HEK293 (cell line): ENCODE results near the gene IFI30.

Experiments
- HOXA7 ChIP-seq: sonication (generic); formaldehyde crosslinking; IDR thresholded peaks from 2 replicates; pipeline ENCODE4 v1.8.1; 2022; ENCODE audit warnings: missing genetic modification reagents, borderline replicate concordance
- ZBTB1 ChIP-seq: fragments of 450-650 bp; formaldehyde crosslinking; IDR thresholded peaks from 2 replicates; pipeline ENCODE4 v1.5.1; 2016; ENCODE audit warnings: missing biosample characterization, missing genetic modification characterization
- ZBTB48 ChIP-seq: fragments of 450-650 bp; formaldehyde crosslinking; IDR thresholded peaks from 2 replicates; pipeline ENCODE4 v1.5.1; 2016; ENCODE audit warnings: missing biosample characterization, missing genetic modification characterization
- ZFP37 ChIP-seq: fragments of 450-650 bp; formaldehyde crosslinking; IDR thresholded peaks from 2 replicates; pipeline ENCODE4 v1.5.1; 2016; ENCODE audit warnings: missing biosample characterization, missing genetic modification characterization
- ZNF138 ChIP-seq: fragments of 450-650 bp; formaldehyde crosslinking; IDR thresholded peaks from 2 replicates; pipeline ENCODE4 v1.5.1; 2016; ENCODE audit warnings: missing biosample characterization, missing genetic modification characterization, borderline replicate concordance
- ZNF16 ChIP-seq: fragments of 450-650 bp; formaldehyde crosslinking; IDR thresholded peaks from 2 replicates; pipeline ENCODE4 v1.5.1; 2016; ENCODE audit warnings: low read depth, missing biosample characterization, missing genetic modification characterization
- TF ChIP-seq, protein P1 (sequence below): fragments of 450-650 bp; formaldehyde crosslinking; IDR thresholded peaks from 2 replicates; pipeline ENCODE4 v1.5.1; 2016; ENCODE audit warnings: missing biosample characterization, missing genetic modification characterization
- TF ChIP-seq, protein P2 (sequence below): fragments of 450-650 bp; formaldehyde crosslinking; IDR thresholded peaks from 2 replicates; pipeline ENCODE4 v1.5.1; 2016; ENCODE audit warnings: missing biosample characterization, missing genetic modification characterization

DNA sequence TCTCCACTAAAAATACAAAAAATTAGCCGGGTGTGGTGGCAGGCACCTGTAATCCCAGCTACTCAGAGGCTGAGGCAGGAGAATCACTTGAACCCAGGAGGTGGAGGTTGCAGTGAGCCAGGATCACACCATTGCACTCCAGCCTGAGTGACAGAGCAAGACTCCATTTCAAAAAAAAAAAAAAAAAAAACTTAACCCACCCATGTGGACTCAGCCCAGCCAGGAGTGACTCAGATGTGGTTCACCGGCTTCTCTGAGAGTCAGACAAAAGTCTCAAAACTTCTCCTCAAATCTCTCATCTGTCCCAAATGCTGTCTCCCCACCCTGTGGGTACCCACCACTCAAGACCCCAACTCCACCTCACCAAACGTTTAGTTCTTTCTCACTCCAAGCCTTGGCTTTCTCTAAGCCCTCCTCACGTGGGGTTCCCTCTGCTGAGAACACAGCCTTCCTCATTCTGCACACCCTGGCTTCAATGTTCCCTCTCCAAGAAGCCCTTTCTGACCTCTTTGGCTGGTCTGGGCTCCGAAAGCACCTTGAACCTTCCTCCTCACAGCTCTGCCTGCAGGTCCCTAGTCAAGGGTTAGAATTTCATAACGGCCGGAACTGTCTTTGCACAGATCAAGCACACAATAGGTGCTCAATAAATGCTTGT lies 41.3 kb downstream of the IFI30 start:
- TF ChIP-seq ZBTB1 (no peak), ZFP37 (tag by site-specific recombination) (no peak), ZBTB48 (no peak), HOXA7 (no peak), ZNF16 (no peak), ZNF138 (tag by site-specific recombination) (no peak)
- TF ChIP-seq, protein P1, sequence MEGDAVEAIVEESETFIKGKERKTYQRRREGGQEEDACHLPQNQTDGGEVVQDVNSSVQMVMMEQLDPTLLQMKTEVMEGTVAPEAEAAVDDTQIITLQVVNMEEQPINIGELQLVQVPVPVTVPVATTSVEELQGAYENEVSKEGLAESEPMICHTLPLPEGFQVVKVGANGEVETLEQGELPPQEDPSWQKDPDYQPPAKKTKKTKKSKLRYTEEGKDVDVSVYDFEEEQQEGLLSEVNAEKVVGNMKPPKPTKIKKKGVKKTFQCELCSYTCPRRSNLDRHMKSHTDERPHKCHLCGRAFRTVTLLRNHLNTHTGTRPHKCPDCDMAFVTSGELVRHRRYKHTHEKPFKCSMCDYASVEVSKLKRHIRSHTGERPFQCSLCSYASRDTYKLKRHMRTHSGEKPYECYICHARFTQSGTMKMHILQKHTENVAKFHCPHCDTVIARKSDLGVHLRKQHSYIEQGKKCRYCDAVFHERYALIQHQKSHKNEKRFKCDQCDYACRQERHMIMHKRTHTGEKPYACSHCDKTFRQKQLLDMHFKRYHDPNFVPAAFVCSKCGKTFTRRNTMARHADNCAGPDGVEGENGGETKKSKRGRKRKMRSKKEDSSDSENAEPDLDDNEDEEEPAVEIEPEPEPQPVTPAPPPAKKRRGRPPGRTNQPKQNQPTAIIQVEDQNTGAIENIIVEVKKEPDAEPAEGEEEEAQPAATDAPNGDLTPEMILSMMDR (tag by site-specific recombination) = no peak
- TF ChIP-seq, protein P2, sequence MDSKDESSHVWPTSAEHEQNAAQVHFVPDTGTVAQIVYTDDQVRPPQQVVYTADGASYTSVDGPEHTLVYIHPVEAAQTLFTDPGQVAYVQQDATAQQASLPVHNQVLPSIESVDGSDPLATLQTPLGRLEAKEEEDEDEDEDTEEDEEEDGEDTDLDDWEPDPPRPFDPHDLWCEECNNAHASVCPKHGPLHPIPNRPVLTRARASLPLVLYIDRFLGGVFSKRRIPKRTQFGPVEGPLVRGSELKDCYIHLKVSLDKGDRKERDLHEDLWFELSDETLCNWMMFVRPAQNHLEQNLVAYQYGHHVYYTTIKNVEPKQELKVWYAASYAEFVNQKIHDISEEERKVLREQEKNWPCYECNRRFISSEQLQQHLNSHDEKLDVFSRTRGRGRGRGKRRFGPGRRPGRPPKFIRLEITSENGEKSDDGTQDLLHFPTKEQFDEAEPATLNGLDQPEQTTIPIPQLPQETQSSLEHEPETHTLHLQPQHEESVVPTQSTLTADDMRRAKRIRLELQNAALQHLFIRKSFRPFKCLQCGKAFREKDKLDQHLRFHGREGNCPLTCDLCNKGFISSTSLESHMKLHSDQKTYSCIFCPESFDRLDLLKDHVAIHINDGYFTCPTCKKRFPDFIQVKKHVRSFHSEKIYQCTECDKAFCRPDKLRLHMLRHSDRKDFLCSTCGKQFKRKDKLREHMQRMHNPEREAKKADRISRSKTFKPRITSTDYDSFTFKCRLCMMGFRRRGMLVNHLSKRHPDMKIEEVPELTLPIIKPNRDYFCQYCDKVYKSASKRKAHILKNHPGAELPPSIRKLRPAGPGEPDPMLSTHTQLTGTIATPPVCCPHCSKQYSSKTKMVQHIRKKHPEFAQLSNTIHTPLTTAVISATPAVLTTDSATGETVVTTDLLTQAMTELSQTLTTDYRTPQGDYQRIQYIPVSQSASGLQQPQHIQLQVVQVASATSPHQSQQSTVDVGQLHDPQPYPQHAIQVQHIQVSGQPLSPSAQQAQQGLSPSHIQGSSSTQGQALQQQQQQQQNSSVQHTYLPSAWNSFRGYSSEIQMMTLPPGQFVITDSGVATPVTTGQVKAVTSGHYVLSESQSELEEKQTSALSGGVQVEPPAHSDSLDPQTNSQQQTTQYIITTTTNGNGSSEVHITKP (tag by site-specific recombination) = peak; percentile 52
